Activated effector memory CD4-positive, alpha-beta T cell treated with Interleukin-2 at 50 U/mL for 16 hours (primary cell): ENCODE data around the gene ZNG1A.
"Not testable (repeated sequence)": the region's sequence is repeated elsewhere in the genome, so short reads cannot be mapped to it uniquely, and the experiment has no call there.

ENCODE experiments used
- DNase-seq: peaks from one replicate; pipeline ENCODE4 v3.0.0-alpha.2; 2020

ZNG1A gene

GRCh38 chr9:93909-94308 is 84.9 kb downstream of the ZNG1A start:
- DNase-seq = not testable (repeated sequence)

- not testable (repeated sequence) for DNase-seq
These were observed 88.0 kb downstream of the ZNG1A start for GRCh38 chr9:90851-91250.

DNA sequence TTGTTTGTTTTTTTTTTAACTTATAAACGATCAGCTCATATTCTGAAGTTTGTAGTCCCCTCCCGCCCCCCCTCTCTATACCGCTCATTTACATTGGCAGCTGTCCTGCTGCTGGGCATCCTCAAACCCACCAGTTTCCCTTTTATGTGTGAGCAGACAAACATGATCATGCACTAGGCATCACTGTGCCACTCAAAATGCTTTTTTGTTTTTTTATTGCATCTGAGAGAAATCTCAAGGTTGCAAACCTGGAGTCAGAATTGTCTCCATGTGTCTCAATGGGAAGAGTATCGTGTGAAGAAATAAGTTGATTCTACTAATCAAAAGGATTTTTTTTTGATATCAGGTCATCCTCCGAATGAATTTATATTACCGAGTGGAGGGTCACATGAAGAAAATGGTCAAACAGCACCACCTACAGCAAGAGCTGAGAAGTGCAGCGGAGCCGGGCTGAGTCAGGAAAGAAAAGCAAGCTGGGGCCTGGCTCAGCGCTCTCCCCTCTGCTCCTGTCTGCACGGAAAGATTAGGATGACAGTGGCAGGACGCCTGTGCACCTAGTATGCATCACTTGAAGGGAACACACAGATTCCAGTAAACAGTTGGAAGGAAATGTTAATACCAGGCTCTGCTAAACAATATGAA is 90.3 kb downstream of the ZNG1A start:
- not testable (repeated sequence) for DNase-seq

GRCh38 chr9:87860-88259 is 91.0 kb downstream of the ZNG1A start:
- DNase-seq = not testable (repeated sequence)

GRCh38 chr9:87105-87504 is 91.8 kb downstream of the ZNG1A start:
- DNase-seq = not testable (repeated sequence)

DNA sequence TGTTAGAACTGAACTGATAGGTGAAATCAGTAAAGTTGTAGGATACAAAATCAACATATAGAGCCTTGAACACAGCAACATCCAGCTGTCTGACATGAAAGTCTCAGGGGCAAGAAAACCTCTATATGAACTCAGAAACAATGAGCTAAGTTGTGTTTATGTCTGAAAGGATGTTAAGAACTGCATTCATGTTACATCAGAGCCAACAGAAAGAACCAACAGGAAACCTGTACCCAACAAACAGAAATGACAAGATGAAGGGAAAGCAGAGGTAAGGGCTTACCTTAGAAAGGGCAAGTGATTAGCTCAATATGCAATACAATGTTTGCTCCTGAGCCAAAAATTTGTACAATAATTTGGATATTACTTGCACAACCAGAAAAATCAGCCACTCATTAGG is 92.2 kb downstream of the ZNG1A start:
- not testable (repeated sequence) for DNase-seq

GRCh38 chr9:82932-83689 is 95.7 kb downstream of the ZNG1A start:
- DNase-seq = not testable (repeated sequence)

- not testable (repeated sequence) for DNase-seq
These were observed 100.5 kb downstream of the ZNG1A start for GRCh38 chr9:78333-78732.

DNA sequence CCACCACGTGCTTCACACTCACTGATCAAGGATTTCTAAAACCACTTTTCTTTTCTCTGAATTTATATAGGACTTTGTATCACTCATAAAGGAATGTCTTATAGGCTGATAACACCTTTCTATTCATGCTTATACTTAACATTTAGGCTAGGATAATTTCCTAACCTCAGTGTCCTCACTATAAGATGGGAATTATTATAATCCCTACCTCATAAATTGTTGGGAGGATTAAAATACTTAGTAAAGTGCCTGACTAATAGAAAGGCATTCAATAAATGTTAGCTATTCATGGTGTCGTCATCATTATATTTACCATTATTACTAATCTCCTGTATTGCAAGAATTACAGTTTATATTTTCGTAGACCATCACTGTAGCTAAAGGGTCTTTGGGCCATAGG is 102.5 kb downstream of the ZNG1A start:
- not testable (repeated sequence) for DNase-seq

DNA sequence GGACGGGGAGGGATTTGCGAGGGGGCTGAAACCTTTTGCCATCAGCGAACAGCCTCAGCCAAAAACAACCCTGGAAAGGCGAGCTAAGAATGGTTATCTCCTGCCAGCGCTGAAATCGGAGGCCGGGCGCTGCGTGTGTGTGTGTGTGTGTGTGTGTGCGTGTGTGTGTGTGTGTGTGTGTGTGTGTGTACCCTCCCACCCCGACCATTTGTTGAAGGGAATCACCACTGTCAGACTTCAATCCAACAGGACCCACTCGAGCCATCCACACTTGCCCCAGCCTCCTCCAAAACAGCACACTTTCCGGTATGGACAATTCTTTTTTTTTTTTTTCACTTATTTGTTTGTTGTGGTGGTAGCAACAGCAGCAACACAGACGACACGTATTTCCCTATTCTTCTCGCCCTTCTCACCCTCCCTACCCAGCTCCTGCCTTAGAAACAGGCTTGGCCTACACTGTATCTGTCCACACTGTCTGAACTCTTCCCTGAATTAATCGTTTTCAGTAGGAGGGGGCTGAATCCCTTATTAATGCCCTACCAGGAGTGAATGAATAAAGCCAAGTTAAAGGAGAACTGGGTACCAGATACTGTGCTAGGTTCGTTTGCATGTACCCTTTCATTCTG is 104.8 kb downstream of the ZNG1A start:
- not testable (repeated sequence) for DNase-seq

- DNase-seq = peak; percentile 0
These were observed 105.6 kb downstream of the ZNG1A start for GRCh38 chr9:73076-73899.
